ENCODE measurements around the gene KRT81.
"Not testable (repeated sequence)": the region's sequence is repeated elsewhere in the genome, so short reads cannot be mapped to it uniquely, and the experiment has no call there.

The KRT81 gene

DNA sequence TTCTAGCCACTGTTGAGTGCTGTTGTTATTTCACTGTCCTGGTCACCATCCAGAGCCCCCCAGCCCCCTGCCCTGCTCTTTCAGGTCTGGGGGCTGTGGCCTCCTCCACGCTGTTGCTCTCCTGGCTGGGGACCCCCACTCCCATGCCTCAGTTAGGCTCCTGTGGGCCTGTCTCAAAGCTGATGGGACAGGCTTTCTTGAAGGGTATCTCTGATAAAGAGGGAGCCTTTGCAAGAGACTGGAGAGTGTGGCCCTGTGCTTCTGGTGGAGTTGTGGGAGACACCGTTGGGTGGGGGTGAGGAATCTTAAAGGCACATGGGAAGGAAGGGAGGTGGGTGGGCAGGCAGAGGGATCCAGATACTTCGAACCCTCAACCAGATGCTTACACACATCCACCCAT is 29.0 kb downstream of the KRT81 start:
- Histone ChIP-seq H3K36me3 (ENCODE audit: insufficient read depth, low read length) (no peaks in the 10 kb centered on the region), H3K9ac (ENCODE audit: low read depth, low read length) (no peak overlapping the region), H3K9me3 (ENCODE audit: control insufficient read depth, insufficient read depth, low read length) (no peaks in the 10 kb centered on the region), H3K4me1 (ENCODE audit: insufficient read depth, low read length) (no peaks in the 10 kb centered on the region)

DNA sequence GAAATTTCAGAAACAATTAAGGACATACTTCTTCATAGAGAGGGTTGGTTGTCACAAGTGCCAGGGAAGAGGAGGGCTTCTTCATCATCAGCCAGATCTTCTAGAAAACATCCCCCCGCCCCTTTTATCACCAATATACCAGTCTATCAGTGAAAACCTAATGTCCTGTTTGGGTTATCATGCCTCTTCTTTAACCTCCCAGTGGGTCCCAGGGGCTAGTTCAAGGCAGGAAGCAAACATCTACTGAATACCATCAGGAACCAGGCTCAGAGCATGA is 30.2 kb downstream of the KRT81 start:
- H3K36me3 ChIP-seq (ENCODE audit: insufficient read depth, low read length), result no peaks in the 10 kb centered on the region
- H3K4me1 ChIP-seq (ENCODE audit: insufficient read depth, low read length), result no peaks in the 10 kb centered on the region
- no peak overlapping the region for H3K9ac ChIP-seq (ENCODE audit: low read depth, low read length)
- no peaks in the 10 kb centered on the region for H3K9me3 ChIP-seq (ENCODE audit: control insufficient read depth, insufficient read depth, low read length)

GRCh38 chr12:52260361-52261207 is 30.8 kb downstream of the KRT81 start:
- H3K9me3 ChIP-seq (ENCODE audit: control insufficient read depth, insufficient read depth, low read length), result no peaks in the 10 kb centered on the region
- no peak overlapping the region for H3K9ac ChIP-seq (ENCODE audit: low read depth, low read length)
- no peaks in the 10 kb centered on the region for H3K4me1 ChIP-seq (ENCODE audit: insufficient read depth, low read length)
- no peaks in the 10 kb centered on the region for H3K36me3 ChIP-seq (ENCODE audit: insufficient read depth, low read length)

GRCh38 chr12:52259657-52260243 is 31.6 kb downstream of the KRT81 start:
- no peaks in the 10 kb centered on the region for H3K36me3 ChIP-seq (ENCODE audit: insufficient read depth, low read length)
- H3K4me1 ChIP-seq (ENCODE audit: insufficient read depth, low read length), result no peaks in the 10 kb centered on the region
- H3K9ac ChIP-seq (ENCODE audit: low read depth, low read length), result no peak overlapping the region
- H3K9me3 ChIP-seq (ENCODE audit: control insufficient read depth, insufficient read depth, low read length), result no peaks in the 10 kb centered on the region

GRCh38 chr12:52258335-52258901 is 32.9 kb downstream of the KRT81 start:
- Histone ChIP-seq H3K9ac (ENCODE audit: low read depth, low read length) (peak overlapping the region; percentile 6; the same call in 1 of the 2 replicates), H3K36me3 (ENCODE audit: insufficient read depth, low read length) (no peaks in the 10 kb centered on the region), H3K9me3 (ENCODE audit: control insufficient read depth, insufficient read depth, low read length) (no peaks in the 10 kb centered on the region), H3K4me1 (ENCODE audit: insufficient read depth, low read length) (no peaks in the 10 kb centered on the region)

DNA sequence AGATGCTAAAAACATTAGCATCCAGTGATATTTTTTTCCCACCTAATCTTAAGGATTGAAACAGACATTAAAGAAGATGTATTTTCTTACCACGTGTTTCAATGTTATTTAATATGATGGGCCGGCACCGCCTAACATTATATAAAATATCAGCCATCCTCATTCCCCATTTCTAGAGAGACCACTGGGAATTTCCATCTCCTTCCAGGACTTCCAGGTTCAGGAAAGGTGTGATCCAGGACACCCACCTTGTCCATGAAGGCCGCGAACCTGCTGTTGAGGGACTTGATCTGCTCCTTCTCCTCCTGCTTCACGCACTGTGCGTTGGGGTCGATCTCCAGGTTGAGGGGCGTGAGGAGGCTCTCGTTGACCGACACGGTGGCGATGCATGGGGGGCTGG is 33.4 kb downstream of the KRT81 start:
- H3K4me1 ChIP-seq (ENCODE audit: insufficient read depth, low read length); H3K9me3 ChIP-seq (ENCODE audit: control insufficient read depth, insufficient read depth, low read length); H3K36me3 ChIP-seq (ENCODE audit: insufficient read depth, low read length); H3K9ac ChIP-seq (ENCODE audit: low read depth, low read length): not testable (repeated sequence)

DNA sequence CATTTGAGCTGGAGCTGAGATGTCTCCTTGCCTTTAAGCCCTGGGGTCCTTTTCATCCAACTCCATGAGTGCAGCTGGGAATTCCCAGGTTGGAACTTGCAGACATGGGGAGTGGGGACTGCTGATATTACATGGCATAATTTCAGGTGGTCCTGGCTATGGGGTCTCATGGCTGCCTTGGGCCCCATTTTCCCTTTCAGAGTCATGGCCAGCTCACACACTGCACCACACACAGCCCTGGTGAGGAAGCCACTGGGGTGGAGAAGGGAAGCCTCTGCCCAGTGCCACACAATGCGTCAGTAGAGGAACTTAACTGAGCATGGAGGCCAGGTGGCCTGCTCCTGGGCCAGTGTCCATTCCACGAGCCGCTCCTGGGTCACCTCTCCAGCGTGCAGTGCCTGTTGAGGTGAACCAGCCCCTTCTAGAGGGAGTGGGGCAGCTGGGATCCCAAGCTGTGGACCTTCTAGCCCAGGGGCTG is 34.2 kb downstream of the KRT81 start:
- H3K4me1 ChIP-seq (ENCODE audit: insufficient read depth, low read length), result no peaks in the 10 kb centered on the region
- no peaks in the 10 kb centered on the region for H3K36me3 ChIP-seq (ENCODE audit: insufficient read depth, low read length)
- no peaks in the 10 kb centered on the region for H3K9me3 ChIP-seq (ENCODE audit: control insufficient read depth, insufficient read depth, low read length)
- H3K9ac ChIP-seq (ENCODE audit: low read depth, low read length), result no peak overlapping the region

DNA sequence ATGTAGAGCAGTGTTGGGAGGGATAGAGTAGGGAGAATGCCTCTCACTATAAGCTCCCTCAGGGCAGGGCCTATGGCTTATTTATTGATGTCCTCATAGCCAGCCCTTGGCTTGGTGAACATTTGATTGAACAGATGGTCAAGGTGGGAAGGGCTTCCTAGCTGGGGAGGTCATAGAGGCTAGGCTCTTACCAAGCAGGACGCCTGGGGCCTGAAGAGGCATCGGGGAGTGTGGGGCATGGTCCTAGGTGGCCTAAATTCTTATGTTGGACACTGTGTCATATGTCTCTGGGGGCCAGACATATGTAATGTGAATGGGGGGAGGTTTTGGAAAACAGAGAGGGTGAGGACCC is 34.8 kb downstream of the KRT81 start:
- H3K4me1 ChIP-seq (ENCODE audit: insufficient read depth, low read length), result no peaks in the 10 kb centered on the region; the same call in 1 of the 2 replicates
- no peaks in the 10 kb centered on the region for H3K36me3 ChIP-seq (ENCODE audit: insufficient read depth, low read length)
- H3K9me3 ChIP-seq (ENCODE audit: control insufficient read depth, insufficient read depth, low read length), result no peaks in the 10 kb centered on the region
- no peak overlapping the region for H3K9ac ChIP-seq (ENCODE audit: low read depth, low read length)

- H3K4me1 ChIP-seq (ENCODE audit: insufficient read depth, low read length), result no peaks in the 10 kb centered on the region; the same call in 1 of the 2 replicates
- H3K9me3 ChIP-seq (ENCODE audit: control insufficient read depth, insufficient read depth, low read length), result no peaks in the 10 kb centered on the region
These were observed 35.3 kb downstream of the KRT81 start for GRCh38 chr12:52255926-52256583.

GRCh38 chr12:52254965-52255751 is 36.2 kb downstream of the KRT81 start:
- no peak overlapping the region for H3K9ac ChIP-seq (ENCODE audit: low read depth, low read length)
- no peaks in the 10 kb centered on the region for H3K36me3 ChIP-seq (ENCODE audit: insufficient read depth, low read length)
- H3K4me1 ChIP-seq (ENCODE audit: insufficient read depth, low read length), result no peaks in the 10 kb centered on the region; the same call in 1 of the 2 replicates
- no peaks in the 10 kb centered on the region for H3K9me3 ChIP-seq (ENCODE audit: control insufficient read depth, insufficient read depth, low read length)

More at GRCh38 chr12:52255926-52256583, 35.3 kb downstream of the KRT81 start:
- Histone ChIP-seq H3K9ac (ENCODE audit: low read depth, low read length) (no peak overlapping the region), H3K36me3 (ENCODE audit: insufficient read depth, low read length) (no peaks in the 10 kb centered on the region)

DNA sequence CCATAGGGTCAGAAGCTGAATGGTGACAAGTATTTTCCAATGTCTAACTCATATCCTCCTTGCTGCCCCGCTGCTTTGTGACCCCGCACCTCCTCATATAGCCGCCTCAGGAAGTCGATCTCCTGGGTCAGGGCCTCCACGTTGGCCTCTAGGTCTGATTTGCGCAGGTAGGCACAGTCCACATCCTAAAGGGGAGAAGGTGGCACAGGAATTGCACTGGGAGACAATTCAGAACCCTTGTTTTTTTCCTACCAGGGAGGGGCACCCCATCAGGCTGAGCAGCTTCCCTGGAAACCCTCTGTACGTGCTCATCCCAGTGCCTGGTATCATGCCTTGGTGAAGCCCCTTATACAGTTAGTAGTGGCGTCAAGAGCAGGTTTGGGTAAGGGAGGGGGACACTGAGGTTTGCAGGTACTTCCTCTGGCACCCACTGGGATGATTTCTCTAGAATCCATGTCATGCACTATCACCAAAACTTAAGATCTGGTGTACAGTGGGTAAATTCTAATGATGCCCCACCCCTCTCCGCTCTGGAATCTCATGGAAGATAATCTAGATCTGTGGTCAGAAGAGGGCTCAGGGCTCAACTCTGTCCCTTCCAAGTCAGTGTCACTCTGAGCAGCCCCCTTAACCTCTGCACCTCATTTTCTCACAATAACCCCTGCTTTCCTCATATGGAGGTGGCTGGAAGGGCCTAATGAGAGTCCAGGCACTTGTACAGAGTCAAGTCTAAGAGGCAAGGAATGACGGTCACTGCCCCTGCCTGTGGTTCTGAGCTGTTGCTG is 37.0 kb downstream of the KRT81 start:
- Histone ChIP-seq H3K9me3 (ENCODE audit: control insufficient read depth, insufficient read depth, low read length) (no peaks in the 10 kb centered on the region), H3K36me3 (ENCODE audit: insufficient read depth, low read length) (no peaks in the 10 kb centered on the region), H3K4me1 (ENCODE audit: insufficient read depth, low read length) (no peaks in the 10 kb centered on the region; the same call in 1 of the 2 replicates), H3K9ac (ENCODE audit: low read depth, low read length) (no peak overlapping the region)

- Histone ChIP-seq H3K36me3 (ENCODE audit: insufficient read depth, low read length) (no peaks in the 10 kb centered on the region), H3K9me3 (ENCODE audit: control insufficient read depth, insufficient read depth, low read length) (no peaks in the 10 kb centered on the region), H3K4me1 (ENCODE audit: insufficient read depth, low read length) (no peaks in the 10 kb centered on the region; the same call in 1 of the 2 replicates), H3K9ac (ENCODE audit: low read depth, low read length) (no peak overlapping the region)
These were observed 37.7 kb downstream of the KRT81 start for GRCh38 chr12:52253391-52254179.

All from ES-I3 (cell line).